ENCODE results near the gene PRR16. TPM values are rescaled to one million over a fixed set of nuclear protein-coding genes. Genes with fewer than 3 reads are reported as not detected.

PRR16 gene
- total and polyA plus RNA-seq, 2 experiments from 2014 or later: 1.0 to 1.7 TPM

DNA sequence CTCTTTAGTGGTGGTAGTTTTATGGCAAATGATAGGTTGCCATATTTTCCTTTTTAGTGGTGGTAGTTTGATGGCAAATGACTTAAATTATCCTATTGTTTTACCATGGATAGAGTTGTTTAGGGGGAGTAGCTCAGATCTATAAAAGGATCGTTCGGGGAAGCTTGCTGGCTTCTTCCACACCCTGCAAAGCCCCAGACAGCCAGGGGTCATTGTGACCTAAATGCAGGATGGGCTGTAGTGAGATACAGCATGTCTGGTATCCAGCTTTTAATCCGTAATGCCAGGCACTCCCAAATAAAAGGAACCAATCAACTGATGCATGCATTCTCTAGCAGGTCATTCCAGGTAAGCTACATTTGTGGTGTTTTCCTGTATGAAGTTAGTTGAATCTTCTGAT lies 67.1 kb downstream of the PRR16 start:
- Histone ChIP-seq H3K9me2 (ENCODE audit: insufficient read depth) (no peaks in the 10 kb centered on the region), H2AFZ (no peak overlapping the region), H4K20me1 (replicated peaks; ENCODE audit: insufficient read depth) (no peaks in the 10 kb centered on the region), H3F3A (replicated peaks; ENCODE audit: low read depth) (no peaks in the 10 kb centered on the region), H3K36me3 (ENCODE audit: insufficient read depth) (no peaks in the 10 kb centered on the region), H3K4me3 (no peak overlapping the region), H3K79me2 (replicated peaks; ENCODE audit: insufficient read depth) (no peaks in the 10 kb centered on the region), H3K4me2 (no peak overlapping the region), H3K4me1 (ENCODE audit: insufficient read depth) (no peaks in the 10 kb centered on the region; the same call in 1 of the 2 replicates), H3K27ac (ENCODE audit: low read depth) (no peak overlapping the region), H3K27me3 (ENCODE audit: insufficient read depth) (no peaks in the 10 kb centered on the region)
- no peak for TF ChIP-seq CREB1 (CRISPR knock-in tag; IDR thresholded peaks at IDR 0.05; ENCODE audit: low read depth)
- TF ChIP-seq, protein P1, sequence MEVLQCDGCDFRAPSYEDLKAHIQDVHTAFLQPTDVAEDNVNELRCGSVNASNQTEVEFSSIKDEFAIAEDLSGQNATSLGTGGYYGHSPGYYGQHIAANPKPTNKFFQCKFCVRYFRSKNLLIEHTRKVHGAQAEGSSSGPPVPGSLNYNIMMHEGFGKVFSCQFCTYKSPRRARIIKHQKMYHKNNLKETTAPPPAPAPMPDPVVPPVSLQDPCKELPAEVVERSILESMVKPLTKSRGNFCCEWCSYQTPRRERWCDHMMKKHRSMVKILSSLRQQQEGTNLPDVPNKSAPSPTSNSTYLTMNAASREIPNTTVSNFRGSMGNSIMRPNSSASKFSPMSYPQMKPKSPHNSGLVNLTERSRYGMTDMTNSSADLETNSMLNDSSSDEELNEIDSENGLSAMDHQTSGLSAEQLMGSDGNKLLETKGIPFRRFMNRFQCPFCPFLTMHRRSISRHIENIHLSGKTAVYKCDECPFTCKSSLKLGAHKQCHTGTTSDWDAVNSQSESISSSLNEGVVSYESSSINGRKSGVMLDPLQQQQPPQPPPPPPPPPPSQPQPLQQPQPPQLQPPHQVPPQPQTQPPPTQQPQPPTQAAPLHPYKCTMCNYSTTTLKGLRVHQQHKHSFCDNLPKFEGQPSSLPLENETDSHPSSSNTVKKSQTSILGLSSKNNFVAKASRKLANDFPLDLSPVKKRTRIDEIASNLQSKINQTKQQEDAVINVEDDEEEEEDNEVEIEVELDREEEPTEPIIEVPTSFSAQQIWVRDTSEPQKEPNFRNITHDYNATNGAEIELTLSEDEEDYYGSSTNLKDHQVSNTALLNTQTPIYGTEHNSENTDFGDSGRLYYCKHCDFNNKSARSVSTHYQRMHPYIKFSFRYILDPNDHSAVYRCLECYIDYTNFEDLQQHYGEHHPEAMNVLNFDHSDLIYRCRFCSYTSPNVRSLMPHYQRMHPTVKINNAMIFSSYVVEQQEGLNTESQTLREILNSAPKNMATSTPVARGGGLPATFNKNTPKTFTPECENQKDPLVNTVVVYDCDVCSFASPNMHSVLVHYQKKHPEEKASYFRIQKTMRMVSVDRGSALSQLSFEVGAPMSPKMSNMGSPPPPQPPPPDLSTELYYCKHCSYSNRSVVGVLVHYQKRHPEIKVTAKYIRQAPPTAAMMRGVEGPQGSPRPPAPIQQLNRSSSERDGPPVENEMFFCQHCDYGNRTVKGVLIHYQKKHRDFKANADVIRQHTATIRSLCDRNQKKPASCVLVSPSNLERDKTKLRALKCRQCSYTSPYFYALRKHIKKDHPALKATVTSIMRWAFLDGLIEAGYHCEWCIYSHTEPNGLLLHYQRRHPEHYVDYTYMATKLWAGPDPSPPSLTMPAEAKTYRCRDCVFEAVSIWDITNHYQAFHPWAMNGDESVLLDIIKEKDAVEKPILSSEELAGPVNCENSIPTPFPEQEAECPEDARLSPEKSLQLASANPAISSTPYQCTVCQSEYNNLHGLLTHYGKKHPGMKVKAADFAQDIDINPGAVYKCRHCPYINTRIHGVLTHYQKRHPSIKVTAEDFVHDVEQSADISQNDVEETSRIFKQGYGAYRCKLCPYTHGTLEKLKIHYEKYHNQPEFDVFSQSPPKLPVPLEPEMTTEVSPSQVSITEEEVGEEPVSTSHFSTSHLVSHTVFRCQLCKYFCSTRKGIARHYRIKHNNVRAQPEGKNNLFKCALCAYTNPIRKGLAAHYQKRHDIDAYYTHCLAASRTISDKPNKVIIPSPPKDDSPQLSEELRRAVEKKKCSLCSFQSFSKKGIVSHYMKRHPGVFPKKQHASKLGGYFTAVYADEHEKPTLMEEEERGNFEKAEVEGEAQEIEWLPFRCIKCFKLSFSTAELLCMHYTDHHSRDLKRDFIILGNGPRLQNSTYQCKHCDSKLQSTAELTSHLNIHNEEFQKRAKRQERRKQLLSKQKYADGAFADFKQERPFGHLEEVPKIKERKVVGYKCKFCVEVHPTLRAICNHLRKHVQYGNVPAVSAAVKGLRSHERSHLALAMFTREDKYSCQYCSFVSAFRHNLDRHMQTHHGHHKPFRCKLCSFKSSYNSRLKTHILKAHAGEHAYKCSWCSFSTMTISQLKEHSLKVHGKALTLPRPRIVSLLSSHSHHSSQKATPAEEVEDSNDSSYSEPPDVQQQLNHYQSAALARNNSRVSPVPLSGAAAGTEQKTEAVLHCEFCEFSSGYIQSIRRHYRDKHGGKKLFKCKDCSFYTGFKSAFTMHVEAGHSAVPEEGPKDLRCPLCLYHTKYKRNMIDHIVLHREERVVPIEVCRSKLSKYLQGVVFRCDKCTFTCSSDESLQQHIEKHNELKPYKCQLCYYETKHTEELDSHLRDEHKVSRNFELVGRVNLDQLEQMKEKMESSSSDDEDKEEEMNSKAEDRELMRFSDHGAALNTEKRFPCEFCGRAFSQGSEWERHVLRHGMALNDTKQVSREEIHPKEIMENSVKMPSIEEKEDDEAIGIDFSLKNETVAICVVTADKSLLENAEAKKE (CRISPR knock-in tag; IDR thresholded peaks at IDR 0.05): no peak
- TF ChIP-seq, protein P2, sequence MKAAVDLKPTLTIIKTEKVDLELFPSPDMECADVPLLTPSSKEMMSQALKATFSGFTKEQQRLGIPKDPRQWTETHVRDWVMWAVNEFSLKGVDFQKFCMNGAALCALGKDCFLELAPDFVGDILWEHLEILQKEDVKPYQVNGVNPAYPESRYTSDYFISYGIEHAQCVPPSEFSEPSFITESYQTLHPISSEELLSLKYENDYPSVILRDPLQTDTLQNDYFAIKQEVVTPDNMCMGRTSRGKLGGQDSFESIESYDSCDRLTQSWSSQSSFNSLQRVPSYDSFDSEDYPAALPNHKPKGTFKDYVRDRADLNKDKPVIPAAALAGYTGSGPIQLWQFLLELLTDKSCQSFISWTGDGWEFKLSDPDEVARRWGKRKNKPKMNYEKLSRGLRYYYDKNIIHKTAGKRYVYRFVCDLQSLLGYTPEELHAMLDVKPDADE (IDR thresholded peaks at IDR 0.05): no peak
- TF ChIP-seq EZH2 (IDR thresholded peaks at IDR 0.05; ENCODE audit: low read depth, unreplicated experiment): no peak
- no peak for TF ChIP-seq ZNF331 (CRISPR knock-in tag; IDR thresholded peaks at IDR 0.05; ENCODE audit: low read depth)
- no peak for TF ChIP-seq NANOG (IDR thresholded peaks at IDR 0.05; ENCODE audit: borderline replicate concordance)
- no peak for TF ChIP-seq ZNF114 (CRISPR knock-in tag; IDR thresholded peaks at IDR 0.05)
- no peak for TF ChIP-seq EZH2phosphoT487 (IDR thresholded peaks at IDR 0.05; ENCODE audit: unreplicated experiment)
- TF ChIP-seq JUNB (IDR thresholded peaks at IDR 0.05; ENCODE audit: unreplicated experiment): no peak
- H3K27ac Mint-ChIP-seq: no peak overlapping the region
- DNase-seq (ENCODE audit: low spot score) (no peak), ATAC-seq (peak; percentile 59)
- no peaks in the 10 kb centered on the region for H3K27me3 Mint-ChIP-seq (ENCODE audit: insufficient read depth, low read depth, poor library complexity)
- H3K4me3 Mint-ChIP-seq: no peak overlapping the region
- no peaks in the 10 kb centered on the region for H3K36me3 Mint-ChIP-seq (ENCODE audit: low read depth)
- H3K9me3 Mint-ChIP-seq: no peaks in the 10 kb centered on the region
- peaks cover 6% of the 10 kb centered on the region; the same call in 2 of the 3 replicates for H3K4me1 Mint-ChIP-seq

All from GM23338 (cell line).